ENCODE data around the gene LRRC9.
A peak's percentile ranks its signal among the peaks of the same experiment; 100 is the strongest.

Gene LRRC9

GRCh38 chr14:60079723-60080122 lies 159.8 kb downstream of the LRRC9 start:
- in situ Hi-C loops (cut with HindIII; ENCODE audit: low sequenced_read_pairs), result no loop called here
- no peak overlapping the region for H3K4me3 ChIP-seq (ENCODE audit: low read depth, low read length)
- peak; percentile 32 for TF ChIP-seq CTCF (IDR thresholded peaks at IDR 0.05; ENCODE audit: low read depth, low read length, missing control alignments)
- DNase-seq (ENCODE audit: low read depth), result no peak

- no peak overlapping the region for H3K4me3 ChIP-seq (ENCODE audit: low read depth, low read length)
- no peak for TF ChIP-seq CTCF (IDR thresholded peaks at IDR 0.05; ENCODE audit: low read depth, low read length, missing control alignments)
- in situ Hi-C loops (cut with HindIII; ENCODE audit: low sequenced_read_pairs), result no loop called here
- DNase-seq (ENCODE audit: low read depth), result no peak
Observed at GRCh38 chr14:60085085-60085484, 165.1 kb downstream of the LRRC9 start.

GRCh38 chr14:60085693-60086092 lies 165.7 kb downstream of the LRRC9 start:
- no peak for DNase-seq (ENCODE audit: low read depth)
- no peak overlapping the region for H3K4me3 ChIP-seq (ENCODE audit: low read depth, low read length)
- TF ChIP-seq CTCF (IDR thresholded peaks at IDR 0.05; ENCODE audit: low read depth, low read length, missing control alignments), result no peak
- in situ Hi-C loops (cut with HindIII; ENCODE audit: low sequenced_read_pairs), result no loop called here

GRCh38 chr14:60087668-60088067 lies 167.7 kb downstream of the LRRC9 start:
- TF ChIP-seq CTCF (IDR thresholded peaks at IDR 0.05; ENCODE audit: low read depth, low read length, missing control alignments), result no peak
- no peak overlapping the region for H3K4me3 ChIP-seq (ENCODE audit: low read depth, low read length)
- no peak for DNase-seq (ENCODE audit: low read depth)
- in situ Hi-C loops (cut with HindIII; ENCODE audit: low sequenced_read_pairs), result no loop called here

GRCh38 chr14:60089221-60089620 lies 169.3 kb downstream of the LRRC9 start:
- H3K4me3 ChIP-seq (ENCODE audit: low read depth, low read length), result no peak overlapping the region
- TF ChIP-seq CTCF (IDR thresholded peaks at IDR 0.05; ENCODE audit: low read depth, low read length, missing control alignments), result no peak
- in situ Hi-C loops (cut with HindIII; ENCODE audit: low sequenced_read_pairs), result no loop called here
- DNase-seq (ENCODE audit: low read depth), result no peak

- no peak for TF ChIP-seq CTCF (IDR thresholded peaks at IDR 0.05; ENCODE audit: low read depth, low read length, missing control alignments)
- in situ Hi-C loops (cut with HindIII; ENCODE audit: low sequenced_read_pairs), result no loop called here
- DNase-seq (ENCODE audit: low read depth), result peak; percentile 60
- H3K4me3 ChIP-seq (ENCODE audit: low read depth, low read length), result peak overlapping the region; percentile 66
Observed at GRCh38 chr14:60090864-60091519, 171.0 kb downstream of the LRRC9 start.

Data from astrocyte of the cerebellum (primary cell).